ENCODE measurements around the gene PLCB2.

DNA sequence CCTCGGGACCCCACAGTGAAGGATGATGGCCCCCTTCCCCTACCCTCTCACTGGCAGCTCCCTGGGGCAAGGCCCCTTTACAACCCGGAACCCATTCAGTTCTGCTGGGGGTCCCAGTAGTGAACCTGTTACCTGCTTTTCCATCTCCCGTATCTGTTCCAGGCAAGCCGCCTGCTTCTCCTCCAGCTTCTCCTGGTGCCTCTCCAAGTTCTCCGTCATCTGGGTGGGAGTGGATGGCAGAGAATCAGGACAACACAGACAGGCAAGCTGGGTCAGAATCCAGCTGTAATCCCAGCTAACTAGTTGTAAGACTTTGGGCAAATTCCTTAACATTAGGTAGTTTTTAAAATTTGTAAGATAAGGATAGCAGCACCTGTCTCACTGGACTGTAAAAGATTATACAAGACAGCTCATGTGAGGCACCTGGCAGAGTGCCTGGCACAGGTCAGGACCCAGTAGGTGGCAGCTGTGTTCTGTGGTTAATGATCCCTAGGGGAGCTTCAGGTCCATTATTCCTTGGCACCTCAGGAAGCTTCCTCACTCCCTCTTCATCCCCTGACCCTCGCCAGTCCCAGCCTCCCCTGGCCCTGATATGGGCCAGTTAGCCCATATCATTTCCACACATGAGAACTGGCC is 18.5 kb downstream of the PLCB2 start:
- TF ChIP-seq, protein P1, sequence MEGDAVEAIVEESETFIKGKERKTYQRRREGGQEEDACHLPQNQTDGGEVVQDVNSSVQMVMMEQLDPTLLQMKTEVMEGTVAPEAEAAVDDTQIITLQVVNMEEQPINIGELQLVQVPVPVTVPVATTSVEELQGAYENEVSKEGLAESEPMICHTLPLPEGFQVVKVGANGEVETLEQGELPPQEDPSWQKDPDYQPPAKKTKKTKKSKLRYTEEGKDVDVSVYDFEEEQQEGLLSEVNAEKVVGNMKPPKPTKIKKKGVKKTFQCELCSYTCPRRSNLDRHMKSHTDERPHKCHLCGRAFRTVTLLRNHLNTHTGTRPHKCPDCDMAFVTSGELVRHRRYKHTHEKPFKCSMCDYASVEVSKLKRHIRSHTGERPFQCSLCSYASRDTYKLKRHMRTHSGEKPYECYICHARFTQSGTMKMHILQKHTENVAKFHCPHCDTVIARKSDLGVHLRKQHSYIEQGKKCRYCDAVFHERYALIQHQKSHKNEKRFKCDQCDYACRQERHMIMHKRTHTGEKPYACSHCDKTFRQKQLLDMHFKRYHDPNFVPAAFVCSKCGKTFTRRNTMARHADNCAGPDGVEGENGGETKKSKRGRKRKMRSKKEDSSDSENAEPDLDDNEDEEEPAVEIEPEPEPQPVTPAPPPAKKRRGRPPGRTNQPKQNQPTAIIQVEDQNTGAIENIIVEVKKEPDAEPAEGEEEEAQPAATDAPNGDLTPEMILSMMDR (IDR thresholded peaks at IDR 0.05), result peak; percentile 31
- TF ChIP-seq ZFX (IDR thresholded peaks at IDR 0.05; ENCODE audit: borderline replicate concordance), result no peak
